Activated naive CD8-positive, alpha-beta T cell treated with anti-CD3 and anti-CD28 coated beads for 36 hours (primary cell): ENCODE measurements around the gene ZFP3. TPM values are rescaled to one million over a fixed set of nuclear protein-coding genes. Genes with fewer than 3 reads are reported as not detected.
"Not testable (repeated sequence)": the region's sequence is repeated elsewhere in the genome, so short reads cannot be mapped to it uniquely, and the experiment has no call there.

ENCODE experiments used
- DNase-seq: peaks from one replicate; pipeline ENCODE4 v3.0.0; 2021
- H3K27ac Mint-ChIP-seq: one replicate; pipeline ENCODE4 v1.8.0; 2022; ENCODE audit warnings: mild to moderate bottlenecking, moderate library complexity, mixed read lengths
- H3K27me3 Mint-ChIP-seq: one replicate; pipeline ENCODE4 v1.8.0; 2022; ENCODE audit warnings: mild to moderate bottlenecking, mixed read lengths
- H3K36me3 Mint-ChIP-seq: one replicate; pipeline ENCODE4 v1.8.0; 2021; ENCODE audit warnings: mild to moderate bottlenecking, mixed read lengths
- H3K4me1 Mint-ChIP-seq: one replicate; pipeline ENCODE4 v1.8.0; 2021; ENCODE audit warnings: mixed read lengths
- H3K4me3 Mint-ChIP-seq: one replicate; pipeline ENCODE4 v1.8.0; 2022; ENCODE audit warnings: mild to moderate bottlenecking, moderate library complexity, mixed read lengths
- H3K9me3 Mint-ChIP-seq: one replicate; pipeline ENCODE4 v1.8.0; 2022; ENCODE audit warnings: mixed read lengths
- total RNA-seq, 2 experiments: library from RNA; stranded (reverse); gene quantifications; one replicate each; pipeline ENCODE4 v1.2.3, GENCODE V29; 2021

Gene ZFP3
- total RNA-seq = 1 to 10 TPM; 2.3 to 2.4 TPM

- H3K4me1 Mint-ChIP-seq = peaks cover 23% of the 10 kb centered on the region
- H3K36me3 Mint-ChIP-seq = peaks cover 37% of the 10 kb centered on the region
- peaks cover 16% of the 10 kb centered on the region for H3K9me3 Mint-ChIP-seq
- H3K27ac Mint-ChIP-seq = peak within 1 kb of the TSS; percentile 96
- H3K27me3 Mint-ChIP-seq = no peaks in the 10 kb centered on the region
- H3K4me3 Mint-ChIP-seq = peak within 1 kb of the TSS; percentile 79
- DNase-seq = peak; percentile 86
Observed at GRCh38 chr17:5078106-5079028, at the start of gene ZFP3. Gene ZFP3, plus strand, starts transcription at chr17:5078467. Its CDS starts 13,038 bp downstream, at chr17:5091505.

DNA sequence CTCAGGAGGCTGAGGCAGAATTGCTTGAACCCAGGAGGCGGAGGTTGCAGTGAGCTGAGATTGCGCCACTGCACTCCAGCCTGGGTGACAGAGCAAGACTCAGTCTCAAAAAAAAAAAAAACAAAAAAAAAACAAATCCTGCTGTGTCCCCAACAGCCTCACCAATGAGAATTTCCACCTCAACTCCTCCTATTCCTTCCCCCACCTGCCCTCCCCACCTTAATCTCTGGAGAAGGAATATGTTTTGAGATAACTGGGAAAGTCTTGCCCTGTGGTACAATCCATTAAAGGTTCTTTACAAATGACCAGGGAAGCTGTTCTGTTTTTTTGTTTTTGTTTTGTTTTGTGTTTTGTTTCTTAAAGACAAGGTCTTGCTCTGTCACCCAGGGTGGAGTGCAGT is 48.1 kb upstream of the ZFP3 start:
- not testable (repeated sequence) for DNase-seq, H3K9me3 Mint-ChIP-seq, H3K36me3 Mint-ChIP-seq, H3K4me3 Mint-ChIP-seq, H3K27ac Mint-ChIP-seq
- peaks cover 10% of the 10 kb centered on the region for H3K4me1 Mint-ChIP-seq
- H3K27me3 Mint-ChIP-seq = peaks cover 13% of the 10 kb centered on the region

DNA sequence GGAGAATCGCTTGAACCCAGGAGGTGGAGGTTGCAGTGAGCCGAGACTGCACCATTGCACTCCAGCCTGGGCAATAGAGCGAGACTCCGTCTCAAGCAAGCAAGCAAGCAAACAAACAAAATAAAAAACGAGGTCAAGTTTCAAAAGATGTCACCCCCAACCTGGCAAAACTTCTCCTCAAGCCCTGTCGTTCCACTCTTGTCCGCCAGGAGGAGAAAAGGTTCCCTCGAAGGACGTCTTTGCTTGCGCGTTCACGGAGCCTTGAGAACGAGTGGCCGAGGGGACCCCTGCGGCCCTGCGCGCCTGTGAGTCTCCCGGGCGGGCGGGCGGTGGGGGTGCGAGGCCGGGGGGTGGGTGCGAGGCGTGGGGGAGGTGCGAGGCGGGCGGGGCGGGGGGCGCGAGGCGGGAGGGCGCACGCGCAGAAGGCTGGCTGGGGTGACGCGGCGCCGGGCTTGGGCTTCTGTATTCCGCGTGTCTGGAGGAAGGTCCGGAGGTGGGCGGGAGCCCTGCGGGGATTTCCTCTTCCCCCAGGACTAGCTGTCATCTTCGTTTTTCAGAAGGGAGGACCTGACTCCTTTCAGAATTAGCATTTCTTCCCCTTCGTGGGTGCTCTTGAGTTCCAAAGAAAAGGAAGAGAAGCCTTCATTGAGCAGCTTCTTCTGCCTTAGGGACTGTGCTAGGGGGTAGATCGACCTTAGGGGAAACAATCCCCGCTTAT is 46.7 kb upstream of the ZFP3 start:
- Mint-ChIP-seq H3K9me3 (no peaks in the 10 kb centered on the region), H3K27ac (peak overlapping the region; percentile 80), H3K4me3 (peak overlapping the region; percentile 68), H3K4me1 (peaks cover 10% of the 10 kb centered on the region), H3K36me3 (peaks cover 1% of the 10 kb centered on the region), H3K27me3 (peaks cover 14% of the 10 kb centered on the region)
- peak; percentile 80 for DNase-seq

- Mint-ChIP-seq H3K36me3 (peaks cover 1% of the 10 kb centered on the region), H3K4me1 (peaks cover 10% of the 10 kb centered on the region), H3K9me3 (no peaks in the 10 kb centered on the region), H3K27ac (no peak overlapping the region), H3K4me3 (no peak overlapping the region), H3K27me3 (peaks cover 14% of the 10 kb centered on the region)
- no peak for DNase-seq
Observed at GRCh38 chr17:5032865-5033264, 45.4 kb upstream of the ZFP3 start.

DNA sequence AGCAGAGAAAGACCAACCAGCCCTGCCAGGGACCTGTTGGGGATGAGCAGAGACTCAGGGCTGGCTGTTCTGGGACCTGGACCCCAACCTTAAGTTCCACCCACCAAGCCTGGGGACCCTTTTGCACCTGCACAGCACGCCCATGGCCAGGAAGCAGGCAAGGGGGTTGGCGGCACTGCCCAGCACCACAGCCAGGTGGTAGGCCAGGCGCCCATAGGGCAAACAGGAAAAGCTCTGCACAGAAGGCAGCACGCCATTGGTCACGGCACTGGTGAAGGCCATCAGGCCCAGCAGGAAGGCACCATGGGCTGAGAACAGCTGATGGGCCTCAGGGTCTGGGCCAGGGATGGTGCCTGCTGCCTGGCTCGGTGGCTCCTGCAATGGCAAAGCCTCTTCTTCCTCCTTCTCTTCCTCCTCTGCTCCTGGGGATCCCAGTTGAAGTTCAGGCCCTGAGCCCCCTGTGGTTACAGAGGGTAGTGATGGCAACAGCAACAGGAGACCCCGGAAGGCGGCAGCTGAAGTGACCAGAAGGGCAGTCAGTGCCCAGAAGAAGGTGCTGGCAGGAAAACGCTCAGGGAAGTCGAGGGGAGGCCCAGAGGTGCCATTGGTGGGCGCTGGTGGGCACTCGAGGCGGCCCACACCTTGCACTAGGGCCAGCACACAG is 44.8 kb upstream of the ZFP3 start:
- peaks cover 1% of the 10 kb centered on the region for H3K36me3 Mint-ChIP-seq
- H3K9me3 Mint-ChIP-seq = no peaks in the 10 kb centered on the region
- peaks cover 14% of the 10 kb centered on the region for H3K27me3 Mint-ChIP-seq
- peaks cover 10% of the 10 kb centered on the region for H3K4me1 Mint-ChIP-seq
- no peak overlapping the region for H3K4me3 Mint-ChIP-seq
- DNase-seq = no peak
- no peak overlapping the region for H3K27ac Mint-ChIP-seq

GRCh38 chr17:5034063-5034462 is 44.2 kb upstream of the ZFP3 start:
- Mint-ChIP-seq H3K36me3 (peaks cover 1% of the 10 kb centered on the region), H3K4me1 (peaks cover 10% of the 10 kb centered on the region), H3K27me3 (peaks cover 14% of the 10 kb centered on the region), H3K27ac (no peak overlapping the region), H3K9me3 (no peaks in the 10 kb centered on the region), H3K4me3 (no peak overlapping the region)
- DNase-seq = no peak

- Mint-ChIP-seq H3K27ac (no peak overlapping the region), H3K4me3 (no peak overlapping the region), H3K27me3 (peaks cover 14% of the 10 kb centered on the region), H3K4me1 (peaks cover 10% of the 10 kb centered on the region), H3K36me3 (peaks cover 1% of the 10 kb centered on the region), H3K9me3 (no peaks in the 10 kb centered on the region)
- no peak for DNase-seq
Observed at GRCh38 chr17:5034651-5035050, 43.6 kb upstream of the ZFP3 start.

DNA sequence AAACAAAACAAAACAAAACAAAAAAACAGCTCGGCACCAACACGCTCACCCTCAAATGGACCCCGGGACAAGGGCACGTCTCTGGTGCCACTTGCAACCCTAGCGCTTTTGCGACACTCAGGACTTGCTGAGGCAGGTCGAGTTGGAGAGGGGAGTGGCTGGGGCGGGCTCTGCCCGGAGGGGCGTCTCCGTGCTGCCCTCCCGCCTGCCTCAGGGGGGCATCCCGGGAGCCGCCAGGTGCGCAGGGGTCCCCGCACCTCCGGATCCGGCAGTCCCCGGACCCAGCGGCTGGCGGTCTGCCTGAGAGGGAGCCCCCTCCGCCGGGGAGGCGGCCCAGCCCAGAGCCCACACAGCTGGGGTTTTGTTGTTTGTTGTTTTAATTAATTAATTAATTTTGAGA is 43.0 kb upstream of the ZFP3 start, which contains the start of gene SLC52A1:
Gene SLC52A1 (minus strand): TSS at position 112 of the 400 bp plus-strand sequence. CDS start 820 bp downstream, outside the sequence.
- Mint-ChIP-seq H3K27ac (no peak within 1 kb of the TSS), H3K9me3 (no peaks in the 10 kb centered on the region), H3K4me3 (peak within 1 kb of the TSS; percentile 7), H3K36me3 (peaks cover 1% of the 10 kb centered on the region), H3K27me3 (peaks cover 14% of the 10 kb centered on the region), H3K4me1 (peaks cover 10% of the 10 kb centered on the region)
- DNase-seq = no peak

GRCh38 chr17:5042157-5043022 is 35.9 kb upstream of the ZFP3 start:
- Mint-ChIP-seq H3K36me3 (peaks cover 3% of the 10 kb centered on the region), H3K27ac (peak overlapping the region; percentile 78), H3K4me3 (peak overlapping the region; percentile 67), H3K27me3 (no peaks in the 10 kb centered on the region), H3K9me3 (no peaks in the 10 kb centered on the region), H3K4me1 (peaks cover 21% of the 10 kb centered on the region)
- no peak for DNase-seq

DNA sequence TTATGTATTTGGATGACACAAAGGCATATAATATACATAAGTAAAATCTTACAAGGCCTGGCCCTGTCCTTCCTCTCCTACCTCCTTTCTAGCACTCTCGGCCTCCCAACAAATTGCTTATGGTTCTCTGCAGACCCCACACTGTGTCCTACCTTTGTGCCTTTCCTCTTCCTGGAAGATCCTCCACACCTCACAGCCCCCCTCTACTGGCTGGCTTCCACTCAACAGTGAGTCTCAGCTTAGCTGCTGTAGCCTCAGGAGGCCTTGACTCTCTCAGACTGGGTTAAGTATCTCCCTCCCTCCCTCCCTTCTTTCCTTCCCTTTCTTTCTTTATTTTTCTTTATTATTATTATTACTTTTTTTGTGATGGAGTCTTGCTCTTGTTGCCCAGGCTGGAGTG is 34.7 kb upstream of the ZFP3 start:
- Mint-ChIP-seq H3K4me1 (peaks cover 27% of the 10 kb centered on the region), H3K27me3 (no peaks in the 10 kb centered on the region), H3K9me3 (no peaks in the 10 kb centered on the region), H3K4me3 (no peak overlapping the region), H3K36me3 (peaks cover 3% of the 10 kb centered on the region), H3K27ac (no peak overlapping the region)
- no peak for DNase-seq

DNA sequence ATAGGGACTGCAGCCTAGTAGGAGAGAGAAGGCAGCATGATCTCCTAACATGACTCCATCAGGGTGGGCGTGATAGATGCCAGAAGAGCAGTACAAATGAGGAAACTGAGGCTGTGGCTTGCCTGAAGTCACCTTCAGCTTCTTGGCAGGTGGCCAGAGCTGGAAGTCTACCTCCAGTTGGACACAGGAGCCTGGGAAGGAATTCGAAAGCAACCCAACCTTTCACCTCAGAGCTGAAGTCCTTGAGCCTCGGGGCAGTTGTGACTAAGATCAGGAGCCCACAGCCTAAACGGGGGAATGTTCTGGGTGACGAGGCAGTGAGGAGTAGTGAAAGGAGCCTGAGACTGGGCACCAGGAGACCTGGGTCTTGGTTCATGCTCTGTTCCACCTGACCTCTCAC is 33.6 kb upstream of the ZFP3 start:
- H3K4me3 Mint-ChIP-seq = no peak overlapping the region
- no peak overlapping the region for H3K27ac Mint-ChIP-seq

DNA sequence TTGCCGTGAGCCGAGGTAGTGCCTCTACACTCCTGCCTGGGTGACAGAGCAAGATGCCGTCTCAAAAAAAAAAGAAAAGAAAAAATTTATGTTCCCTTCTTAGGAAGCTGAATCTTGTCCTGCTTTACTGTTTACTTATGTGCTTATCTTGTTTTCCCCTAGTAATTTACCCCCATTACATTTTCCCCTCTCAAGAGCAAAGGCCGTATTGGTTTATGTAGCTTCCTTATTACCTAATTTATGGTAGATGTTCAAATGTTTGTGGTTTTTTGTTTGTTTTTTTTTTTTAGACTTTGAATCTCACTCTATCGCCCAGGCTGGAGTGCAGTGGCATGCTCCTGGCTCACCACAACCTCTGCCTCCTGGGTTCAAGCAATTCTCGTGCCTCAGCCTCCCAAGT is 32.8 kb upstream of the ZFP3 start:
- H3K4me3 Mint-ChIP-seq = no peak overlapping the region
- no peaks in the 10 kb centered on the region for H3K9me3 Mint-ChIP-seq
- no peaks in the 10 kb centered on the region for H3K27me3 Mint-ChIP-seq
- H3K36me3 Mint-ChIP-seq = peaks cover 3% of the 10 kb centered on the region
- DNase-seq = no peak
- H3K27ac Mint-ChIP-seq = no peak overlapping the region
- H3K4me1 Mint-ChIP-seq = peaks cover 36% of the 10 kb centered on the region

More for the DNA sequence above, 33.6 kb upstream of the ZFP3 start:
- Mint-ChIP-seq H3K27me3 (no peaks in the 10 kb centered on the region), H3K4me1 (peaks cover 34% of the 10 kb centered on the region), H3K9me3 (no peaks in the 10 kb centered on the region), H3K36me3 (peaks cover 3% of the 10 kb centered on the region)
- no peak for DNase-seq

GRCh38 chr17:5047446-5047845 is 30.8 kb upstream of the ZFP3 start:
- Mint-ChIP-seq H3K4me1 (peaks cover 29% of the 10 kb centered on the region), H3K27me3 (no peaks in the 10 kb centered on the region), H3K9me3 (no peaks in the 10 kb centered on the region), H3K4me3 (no peak overlapping the region), H3K36me3 (no peaks in the 10 kb centered on the region), H3K27ac (peak overlapping the region; percentile 35)
- DNase-seq = no peak

DNA sequence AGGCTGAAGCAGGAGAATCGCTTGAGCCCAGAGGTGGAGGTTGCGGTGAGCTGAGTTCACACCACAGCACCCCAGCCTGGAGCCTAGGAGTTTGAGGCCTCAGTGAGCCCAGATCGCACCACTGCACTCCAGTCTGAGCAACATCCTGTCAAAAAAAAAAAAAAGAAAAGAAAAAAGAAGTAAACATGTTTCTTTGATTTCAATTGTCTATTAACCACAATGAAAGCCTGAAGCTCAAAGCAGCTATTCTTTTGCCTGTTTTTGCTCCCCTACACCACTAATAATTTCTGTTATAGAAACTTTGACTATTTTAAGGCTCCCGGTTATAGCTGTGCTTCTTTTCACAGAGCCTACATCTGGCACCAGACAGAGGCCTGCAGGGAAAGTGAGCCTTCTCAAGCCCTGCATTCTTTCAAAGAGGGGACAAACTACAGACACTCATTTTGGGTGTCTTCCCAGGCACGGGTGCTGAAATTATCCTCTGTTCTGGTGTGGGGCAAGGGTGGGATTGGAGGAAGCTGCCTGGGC is 28.9 kb upstream of the ZFP3 start:
- Mint-ChIP-seq H3K27ac (peak overlapping the region; percentile 75), H3K4me1 (peaks cover 25% of the 10 kb centered on the region), H3K4me3 (no peak overlapping the region), H3K27me3 (no peaks in the 10 kb centered on the region), H3K36me3 (no peaks in the 10 kb centered on the region), H3K9me3 (no peaks in the 10 kb centered on the region)
- DNase-seq = no peak
